BE2C (cell line): ENCODE results near the gene TMEM132D.

Source experiments
- DNase-seq: peaks from one replicate; pipeline ENCODE4 v3.0.0-alpha.2; 2020
- H3K27me3 ChIP-seq: fragments of 250-450 bp; sonication (Bioruptor Pico); 2 replicates; pipeline ENCODE4 v1.5.1; 2020; ENCODE audit warnings: mild to moderate bottlenecking
- H3K36me3 ChIP-seq: fragments of 250-450 bp; sonication (Bioruptor Pico); 2 replicates; pipeline ENCODE4 v1.5.1; 2020; ENCODE audit warnings: mild to moderate bottlenecking
- H3K4me1 ChIP-seq: fragments of 250-450 bp; sonication (Bioruptor Pico); 2 replicates; pipeline ENCODE4 v1.5.1; 2020
- H3K4me3 ChIP-seq: 2 replicates; pipeline ENCODE4 v1.5.1; 2011; ENCODE audit warnings: low read depth, low read length
- H3K9me3 ChIP-seq: fragments of 250-450 bp; sonication (Bioruptor Pico); 2 replicates; pipeline ENCODE4 v1.5.1; 2020
- CTCF ChIP-seq: IDR thresholded peaks from 2 replicates; pipeline ENCODE4 v1.5.1; 2012; ENCODE audit warnings: mild to moderate bottlenecking, low read depth, low read length

Gene TMEM132D

GRCh38 chr12:129269756-129270495 lies 633.9 kb downstream of the TMEM132D start:
- H3K9me3 ChIP-seq, result peaks cover 5% of the 10 kb centered on the region
- no peaks in the 10 kb centered on the region for H3K4me1 ChIP-seq
- no peaks in the 10 kb centered on the region for H3K36me3 ChIP-seq
- no peak overlapping the region for H3K4me3 ChIP-seq
- no peaks in the 10 kb centered on the region for H3K27me3 ChIP-seq
- no peak for DNase-seq
- no peak for TF ChIP-seq CTCF

GRCh38 chr12:129258781-129259318 lies 645.0 kb downstream of the TMEM132D start:
- no peaks in the 10 kb centered on the region; the same call in 1 of the 2 replicates for H3K9me3 ChIP-seq
- no peak for DNase-seq
- no peaks in the 10 kb centered on the region for H3K27me3 ChIP-seq
- no peak for TF ChIP-seq CTCF
- H3K36me3 ChIP-seq, result no peaks in the 10 kb centered on the region
- H3K4me1 ChIP-seq, result no peaks in the 10 kb centered on the region
- no peak overlapping the region for H3K4me3 ChIP-seq

GRCh38 chr12:129257524-129257923 lies 646.3 kb downstream of the TMEM132D start:
- Histone ChIP-seq H3K36me3 (no peaks in the 10 kb centered on the region), H3K4me3 (no peak overlapping the region), H3K9me3 (no peaks in the 10 kb centered on the region; the same call in 1 of the 2 replicates), H3K27me3 (no peaks in the 10 kb centered on the region), H3K4me1 (no peaks in the 10 kb centered on the region)
- no peak for TF ChIP-seq CTCF
- DNase-seq, result no peak

GRCh38 chr12:129246630-129247029 lies 657.2 kb downstream of the TMEM132D start:
- no peak for DNase-seq

GRCh38 chr12:129245769-129246168 lies 658.1 kb downstream of the TMEM132D start:
- H3K4me3 ChIP-seq, result no peak overlapping the region

More at GRCh38 chr12:129246630-129247029, 657.2 kb downstream of the TMEM132D start:
- Histone ChIP-seq H3K36me3 (no peaks in the 10 kb centered on the region), H3K4me1 (no peaks in the 10 kb centered on the region), H3K27me3 (no peaks in the 10 kb centered on the region), H3K9me3 (no peaks in the 10 kb centered on the region; the same call in 1 of the 2 replicates), H3K4me3 (no peak overlapping the region)
- no peak for TF ChIP-seq CTCF

More at GRCh38 chr12:129245769-129246168, 658.1 kb downstream of the TMEM132D start:
- no peak for TF ChIP-seq CTCF
- H3K9me3 ChIP-seq, result no peaks in the 10 kb centered on the region; the same call in 1 of the 2 replicates
- H3K36me3 ChIP-seq, result no peaks in the 10 kb centered on the region
- no peaks in the 10 kb centered on the region for H3K27me3 ChIP-seq
- no peaks in the 10 kb centered on the region for H3K4me1 ChIP-seq
- DNase-seq, result no peak
